ENCODE results near the gene MRPL46.

GRCh38 chr15:88430051-88430450, 37.1 kb downstream of the MRPL46 start:
- TF ChIP-seq TAF1 (IDR thresholded peaks at IDR 0.05; ENCODE audit: low read depth, low read length) (no peak), POLR2A (IDR thresholded peaks at IDR 0.05; ENCODE audit: low read depth, low read length) (no peak), SPI1 (IDR thresholded peaks at IDR 0.05; ENCODE audit: low read depth, low read length) (no peak)
